Gastrocnemius medialis (tissue), 4 donors: Measurements from ENCODE around the gene CATSPER4. TPM values are rescaled to one million over a fixed set of nuclear protein-coding genes. Genes with fewer than 3 reads are reported as not detected.

Experiments
- ATAC-seq, 2 donors: fragments of 150-250 bp; one replicate each; pipeline ENCODE4 v1.9.1; 2016
- DNase-seq, 2 donors: peaks; one replicate each; pipeline ENCODE4 v3.0.0-alpha.2; 2019
- H3K27ac ChIP-seq, 4 donors: fragments of 200-600 bp; sonication (generic); 1 replicate in 1 of 4; 2 replicates in 3 of 4; pipeline ENCODE4 v1.5.1; 2016 to 2018; ENCODE audit warnings: mild to moderate bottlenecking in 2 of 4, moderate library complexity in 1 of 4
- H3K27me3 ChIP-seq, 3 donors: fragments of 200-600 bp; sonication (generic) in 2 of 3; 1 replicate in 1 of 3; 2 replicates in 2 of 3; pipeline versions ENCODE4 v1.5.1 to v1.6.0; 2016 to 2019; ENCODE audit warnings: mild to moderate bottlenecking in 1 of 3, moderate library complexity in 1 of 3
- H3K36me3 ChIP-seq, 2 donors: fragments of 200-600 bp; sonication (generic) in 1 of 2; one replicate each; pipeline ENCODE4 v1.5.1; 2017 to 2018
- H3K4me1 ChIP-seq, 2 donors: fragments of 200-600 bp; sonication (generic) in 1 of 2; one replicate each; pipeline ENCODE4 v1.5.1; 2016 to 2017; ENCODE audit warnings: mild to moderate bottlenecking in 2 of 2
- H3K4me3 ChIP-seq, 4 donors: fragments of 200-600 bp; sonication (generic) in 3 of 4; 1 replicate in 1 of 4; 2 replicates in 3 of 4; pipeline ENCODE4 v1.5.1; 2016 to 2019; ENCODE audit warnings: mild to moderate bottlenecking in 2 of 4
- H3K9me3 ChIP-seq, 3 donors: fragments of 200-600 bp; sonication (generic) in 2 of 3; 1 replicate in 1 of 3; 2 replicates in 2 of 3; pipeline ENCODE4 v1.5.1; 2016 to 2019
- CTCF ChIP-seq, 5 experiments: fragments of 450-650 bp in 3 of 5; fragments of 200-600 bp in 2 of 5; sonication (generic) in 2 of 5; IDR thresholded peaks in 4 of 5; conservative IDR thresholded peaks in 1 of 5; 1 replicate in 4 of 5; 2 replicates in 1 of 5; pipeline ENCODE4 v1.5.1; 2016 to 2019; ENCODE audit warnings: antibody characterized with exemption in 5 of 5, mild to moderate bottlenecking in 3 of 5, moderate library complexity in 3 of 5
- POLR2A ChIP-seq, 2 donors: fragments of 450-650 bp; IDR thresholded peaks; one replicate each; pipeline ENCODE4 v1.6.1; 2017; ENCODE audit warnings: antibody characterized with exemption in 2 of 2, mild to moderate bottlenecking in 2 of 2, moderate library complexity in 2 of 2
- in situ Hi-C, 4 donors: fragments of 200-750 bp; cut with MboI; loops; one replicate each; pipeline versions ENCODE4 v1.15.0 to v1.8.0; 2017; ENCODE audit warnings: low sequenced_read_pairs in 4 of 4
- intact Hi-C: fragments of 100-400 bp; cut with DNase I; formaldehyde crosslinking; loops from one replicate; pipeline ENCODE4 v1.15.1; 2023; ENCODE audit warnings: low total_unique reads
- total RNA-seq, 4 donors: library from RNA; depleted of rRNA; stranded (reverse); fragments of >200 nt; gene quantifications; one replicate each; pipeline versions ENCODE4 v1.1.0 to v1.2.3, GENCODE V29; 2016

The CATSPER4 gene
- total RNA-seq, 4 donors from 2014 or later = not detected

DNA sequence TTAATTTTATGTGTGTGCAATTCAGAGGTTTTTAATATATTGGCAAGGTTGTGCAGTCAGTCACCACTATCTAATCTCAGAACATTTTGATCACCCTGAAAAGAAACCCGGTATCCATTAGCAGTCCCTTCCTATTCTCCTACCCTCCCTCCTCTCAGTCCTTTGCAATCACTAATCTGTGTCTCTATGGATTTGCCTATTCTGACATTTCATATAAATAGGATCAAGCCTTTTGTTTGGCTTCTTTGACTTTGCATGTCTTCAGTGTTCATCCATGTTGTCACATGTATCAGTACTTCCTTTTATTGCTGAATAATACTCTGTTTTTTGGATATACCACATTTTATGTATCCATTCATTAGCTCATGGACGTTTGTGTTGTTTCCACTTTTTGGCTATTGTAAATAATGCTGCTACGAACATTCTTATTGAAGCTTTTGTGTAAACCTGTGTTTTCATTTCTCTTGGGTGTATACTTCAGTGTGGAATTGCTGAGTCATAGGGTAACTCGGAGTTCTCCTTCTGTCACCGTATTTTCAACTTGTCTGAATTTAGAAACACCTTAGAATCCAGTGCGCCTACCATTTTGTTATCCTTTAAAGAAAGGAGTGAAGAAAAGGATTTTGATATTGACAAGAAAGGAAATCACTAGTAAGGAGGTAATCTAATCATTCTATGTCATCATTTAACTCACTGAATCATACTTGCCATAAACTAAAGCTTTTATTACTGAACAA lies 47.0 kb downstream of the CATSPER4 start:
- Histone ChIP-seq H3K9me3 (no peaks in the 10 kb centered on the region), H3K4me1 (peaks cover 38 to 45% of the 10 kb centered on the region in 2 donors), H3K27ac (peak overlapping the region; percentile 97 to 99 (median 98)), H3K27me3 (no peaks in the 10 kb centered on the region), H3K4me3 (peak overlapping the region; percentile 18 to 31 (median 24)), H3K36me3 (peaks cover 0 to 7% of the 10 kb centered on the region in 2 donors)
- ATAC-seq (no peak), DNase-seq (no peak)
- intact Hi-C loops (loop anchor here (5.0 to 10.0 kb wide), 2 partner anchors 125 to 1337 kb away; partner anchors contain the start of gene PDIK1L), in situ Hi-C loops (no loop called here)
- TF ChIP-seq CTCF (IDR thresholded peaks at IDR 0.05 in 4 of 5, conservative IDR thresholded peaks at IDR 0.05 in 1 of 5) = no peak
- no peak for TF ChIP-seq POLR2A (IDR thresholded peaks at IDR 0.05)

- Histone ChIP-seq H3K9me3 (no peaks in the 10 kb centered on the region), H3K27me3 (no peaks in the 10 kb centered on the region), H3K27ac (peak overlapping the region in 3 of 4 donors; percentile 36 to 99 (median 99)), H3K36me3 (peaks cover 0 to 17% of the 10 kb centered on the region in 2 donors), H3K4me1 (peaks cover 38 to 39% of the 10 kb centered on the region in 2 donors), H3K4me3 (no peak overlapping the region)
- ATAC-seq = no peak
- in situ Hi-C loops (no loop called here), intact Hi-C loops (loop anchor here (5.0 to 10.0 kb wide), 2 partner anchors 128 to 1335 kb away; partner anchors contain the start of gene PDIK1L)
- no peak for DNase-seq
- TF ChIP-seq CTCF (IDR thresholded peaks at IDR 0.05 in 4 of 5, conservative IDR thresholded peaks at IDR 0.05 in 1 of 5) (no peak), POLR2A (IDR thresholded peaks at IDR 0.05) (no peak)
These were observed 49.5 kb downstream of the CATSPER4 start for GRCh38 chr1:26239936-26240335.

Other genes starting within 250 kb of the CATSPER4 start
- 10 to 100 TPM in 3 of 4 donors, 1 to 10 TPM in 1; 9.0 to 35.5 (median 16.1) TPM for gene PAFAH2, start 192.5 kb upstream of the CATSPER4 start, total RNA-seq
- gene EXTL1, start 168.8 kb upstream of the CATSPER4 start, total RNA-seq = under 1 TPM in 2 of 4 donors, not detected in 2; 0.33 to 0.95 TPM
- gene SLC30A2, start 144.5 kb upstream of the CATSPER4 start, total RNA-seq = 1 to 10 TPM; 1.2 to 5.2 (median 3.1) TPM
- 1,000 to 10,000 TPM; 1,040 to 4,298 (median 2,203) TPM for gene TRIM63, start 123.0 kb upstream of the CATSPER4 start, total RNA-seq
- 1 to 10 TPM; 4.4 to 8.7 (median 5.9) TPM for gene PDIK1L, start 78.8 kb upstream of the CATSPER4 start, total RNA-seq
- gene FAM110D, start 31.5 kb upstream of the CATSPER4 start, total RNA-seq = 1 to 10 TPM; 3.1 to 5.2 (median 4.2) TPM
- gene C1orf232, start 21.6 kb upstream of the CATSPER4 start, total RNA-seq = not detected
- 100 to 1,000 TPM in 2 of 4 donors, 10 to 100 TPM in 2; 39.6 to 135 (median 97.3) TPM for gene ZNF593, start 20.7 kb upstream of the CATSPER4 start, total RNA-seq
- under 1 TPM in 2 of 4 donors, not detected in 2; 0.66 TPM for gene ZNF593OS, start 18.8 kb upstream of the CATSPER4 start, total RNA-seq
- 10 to 100 TPM; 23.7 to 50.6 (median 44.6) TPM for gene CNKSR1, start 13.1 kb upstream of the CATSPER4 start, total RNA-seq
- 10 to 100 TPM; 28.5 to 61.6 (median 41.3) TPM for gene CEP85, start 43.6 kb downstream of the CATSPER4 start, total RNA-seq
- 10 to 100 TPM; 10.3 to 16.9 (median 13.1) TPM for gene SH3BGRL3, start 89.5 kb downstream of the CATSPER4 start, total RNA-seq
- gene UBXN11, start 116.0 kb downstream of the CATSPER4 start, total RNA-seq = 1 to 10 TPM; 2.7 to 3.8 (median 3.4) TPM
- gene CD52, start 127.4 kb downstream of the CATSPER4 start, total RNA-seq = 1 to 10 TPM in 2 of 4 donors, not detected in 2; 1.4 to 2.8 TPM
- gene CRYBG2, start 163.5 kb downstream of the CATSPER4 start, total RNA-seq = not detected
- not detected for gene ZNF683, start 182.1 kb downstream of the CATSPER4 start, total RNA-seq
- gene LIN28A, start 220.2 kb downstream of the CATSPER4 start, total RNA-seq = not detected
- gene DHDDS, start 241.7 kb downstream of the CATSPER4 start, total RNA-seq = 10 to 100 TPM; 12.1 to 30.7 (median 22.3) TPM